ENCODE measurements around the gene PRR16.

- no peak for TF ChIP-seq ZNF879 (CRISPR knock-in tag; IDR thresholded peaks at IDR 0.05)
- no peak for TF ChIP-seq ZNF652 (CRISPR knock-in tag; IDR thresholded peaks at IDR 0.05; ENCODE audit: borderline replicate concordance, low read depth)
- TF ChIP-seq, protein P1, sequence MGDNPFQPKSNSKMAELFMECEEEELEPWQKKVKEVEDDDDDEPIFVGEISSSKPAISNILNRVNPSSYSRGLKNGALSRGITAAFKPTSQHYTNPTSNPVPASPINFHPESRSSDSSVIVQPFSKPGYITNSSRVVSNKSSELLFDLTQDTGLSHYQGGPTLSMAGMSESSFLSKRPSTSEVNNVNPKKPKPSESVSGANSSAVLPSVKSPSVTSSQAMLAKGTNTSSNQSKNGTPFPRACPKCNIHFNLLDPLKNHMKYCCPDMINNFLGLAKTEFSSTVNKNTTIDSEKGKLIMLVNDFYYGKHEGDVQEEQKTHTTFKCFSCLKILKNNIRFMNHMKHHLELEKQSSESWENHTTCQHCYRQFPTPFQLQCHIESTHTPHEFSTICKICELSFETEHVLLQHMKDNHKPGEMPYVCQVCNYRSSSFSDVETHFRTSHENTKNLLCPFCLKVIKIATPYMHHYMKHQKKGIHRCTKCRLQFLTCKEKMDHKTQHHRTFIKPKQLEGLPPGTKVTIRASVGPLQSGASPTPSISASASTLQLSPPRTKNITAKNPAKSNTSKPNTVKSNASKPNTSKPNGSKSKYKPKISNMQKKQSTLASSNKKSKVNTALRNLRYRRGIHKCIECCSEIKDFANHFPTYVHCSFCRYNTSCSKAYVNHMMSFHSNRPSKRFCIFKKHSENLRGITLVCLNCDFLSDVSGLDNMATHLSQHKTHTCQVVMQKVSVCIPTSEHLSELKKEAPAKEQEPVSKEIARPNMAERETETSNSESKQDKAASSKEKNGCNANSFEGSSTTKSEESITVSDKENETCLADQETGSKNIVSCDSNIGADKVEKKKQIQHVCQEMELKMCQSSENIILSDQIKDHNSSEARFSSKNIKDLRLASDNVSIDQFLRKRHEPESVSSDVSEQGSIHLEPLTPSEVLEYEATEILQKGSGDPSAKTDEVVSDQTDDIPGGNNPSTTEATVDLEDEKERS (CRISPR knock-in tag; IDR thresholded peaks at IDR 0.05) = no peak
- TF ChIP-seq, protein P2, sequence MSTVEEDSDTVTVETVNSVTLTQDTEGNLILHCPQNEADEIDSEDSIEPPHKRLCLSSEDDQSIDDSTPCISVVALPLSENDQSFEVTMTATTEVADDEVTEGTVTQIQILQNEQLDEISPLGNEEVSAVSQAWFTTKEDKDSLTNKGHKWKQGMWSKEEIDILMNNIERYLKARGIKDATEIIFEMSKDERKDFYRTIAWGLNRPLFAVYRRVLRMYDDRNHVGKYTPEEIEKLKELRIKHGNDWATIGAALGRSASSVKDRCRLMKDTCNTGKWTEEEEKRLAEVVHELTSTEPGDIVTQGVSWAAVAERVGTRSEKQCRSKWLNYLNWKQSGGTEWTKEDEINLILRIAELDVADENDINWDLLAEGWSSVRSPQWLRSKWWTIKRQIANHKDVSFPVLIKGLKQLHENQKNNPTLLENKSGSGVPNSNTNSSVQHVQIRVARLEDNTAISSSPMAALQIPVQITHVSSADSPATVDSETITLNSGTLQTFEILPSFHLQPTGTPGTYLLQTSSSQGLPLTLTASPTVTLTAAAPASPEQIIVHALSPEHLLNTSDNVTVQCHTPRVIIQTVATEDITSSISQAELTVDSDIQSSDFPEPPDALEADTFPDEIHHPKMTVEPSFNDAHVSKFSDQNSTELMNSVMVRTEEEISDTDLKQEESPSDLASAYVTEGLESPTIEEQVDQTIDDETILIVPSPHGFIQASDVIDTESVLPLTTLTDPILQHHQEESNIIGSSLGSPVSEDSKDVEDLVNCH (CRISPR knock-in tag; IDR thresholded peaks at IDR 0.05) = no peak
- no peak for TF ChIP-seq RBM22 (optimal IDR thresholded peaks at IDR 0.05; ENCODE audit: low read length)
- TF ChIP-seq JUN (CRISPR knock-in tag; IDR thresholded peaks at IDR 0.05) = no peak
- no peak for TF ChIP-seq ZNF468 (CRISPR knock-in tag; IDR thresholded peaks at IDR 0.05)
- TF ChIP-seq PATZ1 (CRISPR knock-in tag; IDR thresholded peaks at IDR 0.05) = no peak
- TF ChIP-seq, protein P3, sequence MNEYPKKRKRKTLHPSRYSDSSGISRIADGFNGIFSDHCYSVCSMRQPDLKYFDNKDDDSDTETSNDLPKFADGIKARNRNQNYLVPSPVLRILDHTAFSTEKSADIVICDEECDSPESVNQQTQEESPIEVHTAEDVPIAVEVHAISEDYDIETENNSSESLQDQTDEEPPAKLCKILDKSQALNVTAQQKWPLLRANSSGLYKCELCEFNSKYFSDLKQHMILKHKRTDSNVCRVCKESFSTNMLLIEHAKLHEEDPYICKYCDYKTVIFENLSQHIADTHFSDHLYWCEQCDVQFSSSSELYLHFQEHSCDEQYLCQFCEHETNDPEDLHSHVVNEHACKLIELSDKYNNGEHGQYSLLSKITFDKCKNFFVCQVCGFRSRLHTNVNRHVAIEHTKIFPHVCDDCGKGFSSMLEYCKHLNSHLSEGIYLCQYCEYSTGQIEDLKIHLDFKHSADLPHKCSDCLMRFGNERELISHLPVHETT (CRISPR knock-in tag; conservative IDR thresholded peaks at IDR 0.05) = no peak
- TF ChIP-seq SNAPC2 (CRISPR knock-in tag; IDR thresholded peaks at IDR 0.05) = no peak
- no peak for TF ChIP-seq BHLHE40 (IDR thresholded peaks at IDR 0.05; ENCODE audit: low read length)
- no peak for TF ChIP-seq FOXM1 (CRISPR knock-in tag; IDR thresholded peaks at IDR 0.05)
- TF ChIP-seq ZNF558 (CRISPR knock-in tag; IDR thresholded peaks at IDR 0.05; ENCODE audit: borderline replicate concordance) = no peak
Measured at GRCh38 chr5:120706877-120707276, 242.8 kb downstream of the PRR16 start.
